Karpas-422 (cell line): ENCODE results near the gene SLC24A3. TPM values are rescaled to one million over a fixed set of nuclear protein-coding genes. Genes with fewer than 3 reads are reported as not detected.

Experiments
- DNase-seq: peaks from one replicate; pipeline ENCODE4 v3.0.0-alpha.2; 2015
- H2AFZ ChIP-seq: fragments of 200-600 bp; sonication (generic); 2 replicates; pipeline ENCODE4 v1.6.1; 2014; ENCODE audit warnings: antibody characterized with exemption, low read length, mixed read lengths
- H3K27ac ChIP-seq: fragments of 200-600 bp; sonication (generic); 2 replicates; pipeline ENCODE4 v1.5.1; 2014; ENCODE audit warnings: mild to moderate bottlenecking, low read length, moderate library complexity
- H3K27me3 ChIP-seq: fragments of 200-600 bp; sonication (generic); 2 replicates; pipeline ENCODE4 v1.6.1; 2014; ENCODE audit warnings: low read length, mixed read lengths
- H3K36me3 ChIP-seq: fragments of 200-600 bp; sonication (generic); 2 replicates; pipeline ENCODE4 v1.6.1; 2014; ENCODE audit warnings: low read length, mixed read lengths; ENCODE audit not compliant: insufficient read depth
- H3K4me1 ChIP-seq: fragments of 200-600 bp; sonication (generic); 2 replicates; pipeline ENCODE4 v1.6.1; 2014; ENCODE audit warnings: mild to moderate bottlenecking, low read length, mixed read lengths
- H3K4me2 ChIP-seq: fragments of 200-600 bp; sonication (generic); 2 replicates; pipeline ENCODE4 v1.6.1; 2014; ENCODE audit warnings: low read length, low read depth, mild to moderate bottlenecking; ENCODE audit not compliant: poor library complexity, severe bottlenecking
- H3K4me3 ChIP-seq: fragments of 200-600 bp; sonication (generic); 2 replicates; pipeline ENCODE4 v1.5.1; 2014; ENCODE audit warnings: mild to moderate bottlenecking, antibody characterized with exemption, low read length, mixed read lengths
- H3K79me2 ChIP-seq: fragments of 200-600 bp; sonication (generic); 2 replicates; pipeline ENCODE4 v1.6.1; 2014; ENCODE audit warnings: mild to moderate bottlenecking, low read length, mixed read lengths
- H3K9ac ChIP-seq: fragments of 200-600 bp; sonication (generic); 2 replicates; pipeline ENCODE4 v1.6.0; 2014; ENCODE audit warnings: low read length
- H3K9me2 ChIP-seq: fragments of 200-600 bp; sonication (generic), shearing (Covaris generic); replicated peaks from 2 replicates; pipeline ENCODE4 v1.6.0; 2014; ENCODE audit warnings: mild to moderate bottlenecking, low read length, moderate library complexity; ENCODE audit not compliant: insufficient read depth
- H3K9me3 ChIP-seq: fragments of 300-700, 200-600 bp; sonication (generic); 2 replicates; pipeline ENCODE4 v1.6.1; 2014; ENCODE audit warnings: low read length, mixed read lengths
- H4K20me1 ChIP-seq: fragments of 200-600 bp; sonication (generic); 2 replicates; pipeline ENCODE4 v1.6.1; 2014; ENCODE audit warnings: mild to moderate bottlenecking, antibody characterized with exemption, low read length, low read depth; ENCODE audit not compliant: insufficient read depth
- total RNA-seq: library from RNA; depleted of rRNA; stranded (reverse); fragments of >200 nt; shearing (Covaris generic); gene quantifications from 2 replicates; pipeline ENCODE4 v1.2.3, GENCODE V29; 2014; ENCODE audit warnings: low replicate concordance

Gene SLC24A3
- total RNA-seq, 1 experiment from 2014 or later = not detected

DNA sequence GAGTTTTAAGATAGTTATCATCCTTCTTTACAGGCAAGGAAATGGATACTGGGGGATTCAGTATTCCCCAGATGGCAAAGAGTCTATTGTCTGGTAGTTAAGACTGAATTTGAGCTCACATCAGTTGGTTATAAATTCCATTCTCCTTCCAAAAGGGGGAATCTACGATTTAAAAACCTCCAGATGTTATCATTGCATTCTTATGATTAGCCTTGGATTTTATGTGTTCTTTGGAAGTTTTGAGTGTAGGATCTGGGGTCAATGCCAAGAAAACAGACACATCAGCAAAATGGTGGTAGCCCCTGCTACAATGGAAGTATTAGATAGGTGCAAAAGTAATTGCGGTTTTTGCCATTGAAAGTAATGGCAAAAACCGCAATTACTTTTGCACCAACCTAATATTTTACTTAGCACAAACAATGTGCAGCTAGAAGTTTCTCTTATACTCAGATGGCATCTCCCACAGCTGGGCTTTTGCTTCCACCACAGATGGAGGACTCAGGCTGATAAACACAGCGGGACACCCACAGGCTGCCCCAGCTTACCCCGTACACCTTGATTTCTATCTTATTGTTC lies 377.4 kb downstream of the SLC24A3 start:
- Histone ChIP-seq H3K27me3 (no peaks in the 10 kb centered on the region), H2AFZ (no peak overlapping the region), H3K4me1 (no peaks in the 10 kb centered on the region), H3K27ac (no peak overlapping the region), H3K4me2 (no peak overlapping the region), H4K20me1 (no peaks in the 10 kb centered on the region), H3K9ac (no peak overlapping the region), H3K4me3 (no peak overlapping the region), H3K79me2 (no peaks in the 10 kb centered on the region), H3K36me3 (no peaks in the 10 kb centered on the region), H3K9me3 (no peaks in the 10 kb centered on the region), H3K9me2 (no peaks in the 10 kb centered on the region)
- DNase-seq = no peak

DNA sequence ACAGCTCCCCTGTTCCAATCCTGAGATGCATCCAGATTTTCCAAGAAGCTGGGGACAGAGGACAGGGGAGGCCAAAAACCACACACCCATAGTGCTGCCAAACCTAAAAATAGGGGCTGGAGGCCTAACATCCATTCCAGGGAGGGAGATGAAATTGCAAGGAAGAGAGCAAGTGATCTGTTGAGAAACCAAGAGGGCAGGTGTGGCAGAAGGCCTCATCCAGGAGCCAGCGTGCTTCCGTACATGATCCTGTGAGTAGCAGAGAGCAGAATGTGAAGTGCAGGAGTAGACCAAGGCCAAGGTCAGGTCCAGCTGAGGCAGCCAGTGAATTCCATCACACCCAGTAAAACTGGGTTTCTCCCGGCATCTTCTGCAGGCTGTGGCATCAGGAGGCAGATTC lies 377.9 kb downstream of the SLC24A3 start:
- Histone ChIP-seq H2AFZ (no peak overlapping the region), H3K9ac (no peak overlapping the region), H3K4me2 (no peak overlapping the region), H4K20me1 (no peaks in the 10 kb centered on the region), H3K79me2 (no peaks in the 10 kb centered on the region), H3K36me3 (no peaks in the 10 kb centered on the region), H3K4me1 (no peaks in the 10 kb centered on the region), H3K27me3 (no peaks in the 10 kb centered on the region), H3K27ac (no peak overlapping the region), H3K4me3 (no peak overlapping the region), H3K9me3 (no peaks in the 10 kb centered on the region), H3K9me2 (no peaks in the 10 kb centered on the region)
- no peak for DNase-seq

DNA sequence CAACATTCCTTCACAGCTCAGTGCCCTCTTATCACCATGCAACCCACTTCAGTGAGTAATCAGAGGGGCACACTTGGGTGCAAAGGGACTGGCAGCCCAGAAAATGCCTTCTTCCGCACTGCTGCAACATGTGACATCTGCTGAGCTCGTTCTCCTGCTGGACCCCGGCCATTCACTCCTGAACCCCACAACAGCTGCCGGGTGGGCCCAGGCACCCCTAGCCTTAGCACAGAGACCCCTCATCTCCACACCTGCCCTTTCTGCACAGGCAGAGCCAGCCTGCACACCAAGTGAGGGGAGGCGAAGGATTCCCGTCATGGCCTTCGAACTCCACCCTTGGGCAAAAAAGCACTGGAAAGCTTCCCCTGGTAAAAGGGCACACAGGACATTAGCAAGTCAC lies 381.3 kb downstream of the SLC24A3 start:
- Histone ChIP-seq H3K9ac (no peak overlapping the region), H3K27me3 (no peaks in the 10 kb centered on the region), H3K4me2 (no peak overlapping the region), H3K9me2 (no peaks in the 10 kb centered on the region), H3K4me3 (no peak overlapping the region), H3K36me3 (no peaks in the 10 kb centered on the region), H3K79me2 (no peaks in the 10 kb centered on the region), H3K9me3 (no peaks in the 10 kb centered on the region), H2AFZ (no peak overlapping the region), H4K20me1 (no peaks in the 10 kb centered on the region), H3K4me1 (no peaks in the 10 kb centered on the region), H3K27ac (no peak overlapping the region)
- DNase-seq = no peak

DNA sequence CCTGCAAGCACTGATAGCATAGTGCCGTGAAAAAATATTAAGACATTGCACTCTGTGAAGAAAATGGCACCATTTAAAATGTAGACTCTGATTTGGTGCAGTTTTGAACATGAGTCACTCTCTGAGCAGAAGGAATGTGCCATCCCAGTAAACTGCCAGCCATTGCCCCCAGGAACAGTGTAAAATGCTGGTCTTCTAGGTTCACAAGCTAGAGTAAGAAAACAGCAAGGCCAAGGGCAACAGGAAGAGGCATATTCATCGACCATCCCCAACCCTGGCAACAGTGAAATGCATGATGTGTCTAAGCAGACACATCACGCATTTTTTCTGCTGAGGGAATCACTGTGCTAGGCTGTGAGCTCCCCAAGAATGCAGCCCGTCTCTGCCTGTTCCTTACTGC lies 382.5 kb downstream of the SLC24A3 start:
- H3K79me2 ChIP-seq = no peaks in the 10 kb centered on the region
- H2AFZ ChIP-seq = no peak overlapping the region
- H3K27me3 ChIP-seq = no peaks in the 10 kb centered on the region
- H3K9me3 ChIP-seq = no peaks in the 10 kb centered on the region
- H4K20me1 ChIP-seq = no peaks in the 10 kb centered on the region
- no peak overlapping the region for H3K4me3 ChIP-seq
- no peak for DNase-seq
- no peaks in the 10 kb centered on the region for H3K9me2 ChIP-seq
- H3K4me1 ChIP-seq = no peaks in the 10 kb centered on the region
- no peak overlapping the region for H3K9ac ChIP-seq
- H3K36me3 ChIP-seq = no peaks in the 10 kb centered on the region
- H3K27ac ChIP-seq = no peak overlapping the region
- H3K4me2 ChIP-seq = no peak overlapping the region

DNA sequence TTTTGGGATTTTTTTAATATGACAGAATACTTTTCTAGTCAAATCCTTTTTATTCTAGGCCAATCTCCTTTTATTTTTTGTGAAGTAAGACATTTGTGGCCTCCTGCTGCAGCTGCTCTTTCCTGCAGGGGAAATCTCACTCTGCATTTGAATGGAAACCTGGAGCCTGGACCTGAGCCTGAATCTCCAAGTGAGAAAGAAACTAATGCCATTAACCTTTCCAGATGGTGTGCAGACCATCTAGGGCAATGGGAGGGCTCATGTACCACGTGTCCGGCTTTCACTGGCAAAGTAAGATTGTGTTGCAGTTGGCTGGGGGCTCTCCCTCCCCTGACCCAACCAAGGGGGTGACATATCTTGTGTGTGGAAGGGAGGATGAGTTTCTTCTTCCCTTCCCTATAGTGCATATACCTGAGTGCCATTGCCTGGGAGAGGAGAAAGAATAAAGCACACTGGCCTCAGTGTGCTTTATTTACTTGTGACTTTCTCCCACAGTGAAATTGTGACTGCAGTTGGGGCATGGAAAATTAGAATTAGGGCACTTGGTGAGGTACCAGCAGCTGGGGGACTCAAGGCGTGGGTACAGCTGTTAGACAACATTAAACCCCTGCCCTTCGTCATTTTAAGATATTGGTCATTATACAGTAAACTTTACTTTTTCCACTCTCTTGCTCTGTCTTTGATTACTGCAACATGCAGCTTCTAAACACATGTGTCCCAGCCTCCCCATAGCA lies 385.8 kb downstream of the SLC24A3 start:
- no peaks in the 10 kb centered on the region for H3K9me2 ChIP-seq
- no peaks in the 10 kb centered on the region for H3K9me3 ChIP-seq
- H3K79me2 ChIP-seq = no peaks in the 10 kb centered on the region
- H3K4me3 ChIP-seq = no peak overlapping the region
- H3K27ac ChIP-seq = no peak overlapping the region
- no peaks in the 10 kb centered on the region for H3K36me3 ChIP-seq
- H4K20me1 ChIP-seq = no peaks in the 10 kb centered on the region
- no peak overlapping the region for H2AFZ ChIP-seq
- no peak for DNase-seq
- no peak overlapping the region for H3K4me2 ChIP-seq
- no peaks in the 10 kb centered on the region for H3K4me1 ChIP-seq
- no peak overlapping the region for H3K9ac ChIP-seq
- H3K27me3 ChIP-seq = no peaks in the 10 kb centered on the region

DNA sequence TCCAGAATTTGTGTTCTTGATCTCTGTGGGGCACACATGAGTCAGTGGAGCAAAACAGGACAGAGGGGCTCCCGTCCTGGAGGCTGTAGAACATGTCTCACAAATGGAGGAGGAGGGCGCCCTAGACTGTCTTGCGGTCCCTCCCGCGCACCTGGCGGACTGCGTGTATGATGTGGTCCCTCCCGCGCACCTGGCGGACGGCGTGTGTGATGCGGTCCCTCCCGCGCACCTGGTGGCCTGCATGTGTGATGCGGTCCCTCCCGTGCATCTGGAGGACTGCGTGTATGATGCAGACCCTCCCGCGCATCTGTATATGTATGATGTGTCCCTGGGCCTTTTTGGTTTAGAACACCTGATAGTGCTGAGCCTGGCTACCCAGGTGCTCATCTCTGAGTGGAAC lies 386.8 kb downstream of the SLC24A3 start:
- no peak overlapping the region for H3K4me2 ChIP-seq
- H3K36me3 ChIP-seq = no peaks in the 10 kb centered on the region
- H4K20me1 ChIP-seq = no peaks in the 10 kb centered on the region
- no peaks in the 10 kb centered on the region for H3K4me1 ChIP-seq
- DNase-seq = no peak
- no peak overlapping the region for H3K9ac ChIP-seq
- no peaks in the 10 kb centered on the region for H3K27me3 ChIP-seq
- H3K79me2 ChIP-seq = no peaks in the 10 kb centered on the region
- H3K27ac ChIP-seq = no peak overlapping the region
- H3K9me2 ChIP-seq = no peaks in the 10 kb centered on the region
- no peak overlapping the region for H2AFZ ChIP-seq
- no peaks in the 10 kb centered on the region for H3K9me3 ChIP-seq
- no peak overlapping the region for H3K4me3 ChIP-seq

DNA sequence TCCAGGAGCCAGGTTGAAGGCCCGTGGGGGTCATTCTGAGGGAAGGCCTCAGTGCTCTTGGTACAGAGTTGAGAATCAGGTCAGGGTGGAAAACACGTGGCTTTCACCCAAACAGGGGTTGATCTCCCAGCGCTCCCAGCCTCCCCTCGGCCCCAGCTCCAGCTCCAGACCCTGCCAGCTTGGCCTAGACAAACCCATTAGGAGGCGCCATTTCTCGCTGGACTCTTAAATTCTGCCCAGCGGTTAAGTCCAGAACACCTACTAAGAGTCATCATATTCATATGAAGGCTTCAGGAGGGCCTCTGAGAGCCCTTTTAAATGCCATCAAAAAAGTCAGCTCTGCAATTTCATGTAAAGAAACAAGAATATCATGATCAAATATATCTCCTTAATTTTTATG lies 387.6 kb downstream of the SLC24A3 start:
- H3K9ac ChIP-seq = no peak overlapping the region
- no peak overlapping the region for H3K4me2 ChIP-seq
- H2AFZ ChIP-seq = no peak overlapping the region
- no peaks in the 10 kb centered on the region for H4K20me1 ChIP-seq
- H3K79me2 ChIP-seq = no peaks in the 10 kb centered on the region
- no peaks in the 10 kb centered on the region for H3K9me3 ChIP-seq
- no peaks in the 10 kb centered on the region for H3K4me1 ChIP-seq
- H3K27me3 ChIP-seq = no peaks in the 10 kb centered on the region
- no peak overlapping the region for H3K4me3 ChIP-seq
- H3K36me3 ChIP-seq = no peaks in the 10 kb centered on the region
- DNase-seq = no peak
- no peaks in the 10 kb centered on the region for H3K9me2 ChIP-seq
- no peak overlapping the region for H3K27ac ChIP-seq

DNA sequence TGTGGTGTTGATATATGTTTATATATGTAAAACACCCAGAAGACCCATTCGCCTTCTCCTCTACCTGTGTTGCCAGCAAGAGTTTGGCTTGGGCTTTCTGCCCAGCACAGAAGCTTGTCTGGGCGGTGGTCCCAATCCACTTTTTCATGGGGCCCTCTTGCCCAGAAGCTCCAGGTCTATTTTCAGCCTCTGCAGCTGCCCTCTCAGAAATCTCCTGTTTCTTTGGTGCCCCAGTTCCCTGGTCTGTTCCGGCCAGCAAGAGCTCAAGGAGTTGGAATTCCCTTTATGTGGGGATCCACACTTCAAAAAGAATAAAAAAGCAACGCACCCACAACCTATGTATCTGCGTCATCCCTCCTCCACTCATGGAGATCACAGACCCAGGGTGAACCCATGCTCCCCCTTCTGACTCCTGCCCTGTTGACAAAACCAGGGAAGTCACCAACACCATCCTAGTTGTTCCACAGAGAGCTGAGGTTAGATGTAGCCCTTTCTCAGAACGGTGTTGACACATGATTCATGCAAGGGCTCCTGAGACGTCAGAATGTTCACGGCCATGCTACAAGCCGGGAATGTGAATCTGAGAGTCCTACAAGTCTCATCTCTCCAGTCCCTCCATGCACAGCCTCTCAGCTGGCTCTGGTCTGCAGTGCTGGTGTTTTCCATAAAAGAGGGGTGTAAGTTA lies 388.8 kb downstream of the SLC24A3 start:
- Histone ChIP-seq H3K4me1 (no peaks in the 10 kb centered on the region), H3K4me2 (no peak overlapping the region), H3K9me3 (no peaks in the 10 kb centered on the region), H3K79me2 (no peaks in the 10 kb centered on the region), H3K9me2 (no peaks in the 10 kb centered on the region), H3K36me3 (no peaks in the 10 kb centered on the region), H3K27me3 (no peaks in the 10 kb centered on the region), H2AFZ (no peak overlapping the region), H4K20me1 (no peaks in the 10 kb centered on the region), H3K9ac (no peak overlapping the region), H3K27ac (no peak overlapping the region), H3K4me3 (no peak overlapping the region)
- DNase-seq = no peak
